Astrocyte (in vitro differentiated cells and primary cell): ENCODE data around the gene FASLG.

Source experiments
- EZH2 ChIP-seq: IDR thresholded peaks from 2 replicates; pipeline ENCODE4 v1.6.1; 2012; ENCODE audit warnings: mild to moderate bottlenecking, low read length, inconsistent platforms; ENCODE audit not compliant: insufficient read depth
- TF ChIP-seq, protein P1 (sequence below): IDR thresholded peaks from 2 replicates; pipeline ENCODE4 v1.5.1; 2011; ENCODE audit warnings: low read depth, mild to moderate bottlenecking, inconsistent platforms, low read length, moderate library complexity; ENCODE audit not compliant: insufficient read depth

DNA sequence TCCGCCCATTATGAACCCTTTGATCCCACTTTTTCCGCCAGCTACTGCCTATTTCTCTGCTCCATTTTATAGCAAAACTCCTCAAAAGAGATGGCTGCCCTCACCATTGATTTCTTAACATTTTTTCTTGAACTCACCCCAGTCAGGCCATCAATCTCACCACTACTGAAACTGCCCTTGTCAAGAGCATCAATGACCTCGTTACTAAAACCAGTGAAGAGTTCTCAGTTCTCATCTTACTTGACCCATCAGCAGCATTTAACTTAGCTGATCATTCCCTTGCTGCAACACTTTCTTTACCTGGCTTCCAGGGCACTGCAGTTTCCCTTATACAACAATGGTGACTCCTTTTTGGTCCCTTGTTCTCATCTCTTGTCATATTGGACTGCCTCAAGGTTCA is 35.2 kb upstream of the FASLG start:
- TF ChIP-seq, protein P1, sequence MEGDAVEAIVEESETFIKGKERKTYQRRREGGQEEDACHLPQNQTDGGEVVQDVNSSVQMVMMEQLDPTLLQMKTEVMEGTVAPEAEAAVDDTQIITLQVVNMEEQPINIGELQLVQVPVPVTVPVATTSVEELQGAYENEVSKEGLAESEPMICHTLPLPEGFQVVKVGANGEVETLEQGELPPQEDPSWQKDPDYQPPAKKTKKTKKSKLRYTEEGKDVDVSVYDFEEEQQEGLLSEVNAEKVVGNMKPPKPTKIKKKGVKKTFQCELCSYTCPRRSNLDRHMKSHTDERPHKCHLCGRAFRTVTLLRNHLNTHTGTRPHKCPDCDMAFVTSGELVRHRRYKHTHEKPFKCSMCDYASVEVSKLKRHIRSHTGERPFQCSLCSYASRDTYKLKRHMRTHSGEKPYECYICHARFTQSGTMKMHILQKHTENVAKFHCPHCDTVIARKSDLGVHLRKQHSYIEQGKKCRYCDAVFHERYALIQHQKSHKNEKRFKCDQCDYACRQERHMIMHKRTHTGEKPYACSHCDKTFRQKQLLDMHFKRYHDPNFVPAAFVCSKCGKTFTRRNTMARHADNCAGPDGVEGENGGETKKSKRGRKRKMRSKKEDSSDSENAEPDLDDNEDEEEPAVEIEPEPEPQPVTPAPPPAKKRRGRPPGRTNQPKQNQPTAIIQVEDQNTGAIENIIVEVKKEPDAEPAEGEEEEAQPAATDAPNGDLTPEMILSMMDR = no peak
- TF ChIP-seq EZH2 = no peak
